Cerebellar cortex (tissue), 1 donor: ENCODE data around the gene ZCCHC14.
A peak's percentile ranks its signal among the peaks of the same experiment; 100 is the strongest.
"Not testable (repeated sequence)": the region's sequence is repeated elsewhere in the genome, so short reads cannot be mapped to it uniquely, and the experiment has no call there.

Experiments
- DNase-seq: peaks from one replicate; pipeline ENCODE4 v3.0.0-alpha.2; 2015; ENCODE audit warnings: low spot score

The ZCCHC14 gene

GRCh38 chr16:87497023-87497766, 4.4 kb upstream of the ZCCHC14 start:
- DNase-seq, result not testable (repeated sequence)

DNA sequence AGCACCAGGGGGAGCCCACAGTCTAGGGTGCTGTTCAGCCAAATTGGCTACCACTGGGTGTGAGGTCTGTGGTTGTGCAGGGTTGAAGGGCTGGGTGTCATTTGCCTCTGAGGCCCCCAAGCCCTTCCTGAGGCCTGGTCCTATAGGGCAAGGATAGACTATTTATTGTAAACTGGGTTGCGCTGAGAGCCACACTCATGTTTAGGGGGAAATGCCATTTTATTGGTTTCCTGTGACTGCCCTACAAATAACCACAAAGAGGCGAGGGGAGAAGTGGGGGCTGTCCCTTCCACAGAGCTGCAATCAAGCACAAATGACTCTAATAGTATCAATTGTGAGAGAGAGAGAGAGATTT, 3.6 kb upstream of the ZCCHC14 start:
- no peak for DNase-seq

DNA sequence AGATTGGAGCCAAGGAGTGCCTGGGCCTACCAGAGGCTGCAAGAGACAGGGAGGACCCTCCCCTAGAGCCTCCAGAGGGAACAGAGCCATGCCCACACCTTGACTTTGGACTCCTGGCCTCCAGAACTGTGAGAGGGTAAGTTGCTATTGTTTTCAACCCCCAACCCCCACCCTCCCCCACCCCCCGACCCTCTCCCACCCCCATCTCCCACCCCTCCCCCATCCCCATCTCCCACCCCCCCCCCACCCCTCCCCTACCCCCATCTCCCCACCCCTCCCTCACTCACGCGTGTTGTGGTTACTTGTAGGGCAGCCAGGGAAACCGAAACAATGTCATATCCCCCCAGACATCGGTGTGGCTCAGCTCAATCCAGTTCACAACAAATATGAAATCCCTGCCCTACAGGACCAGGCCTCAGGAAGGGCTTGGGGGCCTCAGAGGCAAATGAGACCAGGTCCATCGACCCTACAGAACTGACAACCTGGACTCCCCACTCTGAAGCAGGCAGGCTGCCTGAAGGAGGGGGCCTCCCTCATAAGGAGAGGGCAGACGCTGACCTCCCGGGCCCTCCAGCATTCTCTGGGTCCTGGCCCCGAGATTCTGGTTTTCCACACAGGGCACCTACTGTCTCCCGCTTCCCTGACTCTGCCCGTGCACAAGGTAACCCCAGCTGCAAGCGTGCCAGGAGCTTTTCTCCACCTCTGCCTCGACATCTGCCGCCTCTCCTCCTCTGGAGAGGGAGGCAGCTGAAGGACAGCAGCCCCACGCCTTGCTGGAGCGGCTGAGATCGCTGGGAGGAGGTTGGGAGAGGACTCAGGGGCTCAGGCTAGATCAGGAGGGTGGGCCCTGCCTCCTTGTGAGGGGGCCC, 3.0 kb upstream of the ZCCHC14 start:
- DNase-seq, result no peak

DNA sequence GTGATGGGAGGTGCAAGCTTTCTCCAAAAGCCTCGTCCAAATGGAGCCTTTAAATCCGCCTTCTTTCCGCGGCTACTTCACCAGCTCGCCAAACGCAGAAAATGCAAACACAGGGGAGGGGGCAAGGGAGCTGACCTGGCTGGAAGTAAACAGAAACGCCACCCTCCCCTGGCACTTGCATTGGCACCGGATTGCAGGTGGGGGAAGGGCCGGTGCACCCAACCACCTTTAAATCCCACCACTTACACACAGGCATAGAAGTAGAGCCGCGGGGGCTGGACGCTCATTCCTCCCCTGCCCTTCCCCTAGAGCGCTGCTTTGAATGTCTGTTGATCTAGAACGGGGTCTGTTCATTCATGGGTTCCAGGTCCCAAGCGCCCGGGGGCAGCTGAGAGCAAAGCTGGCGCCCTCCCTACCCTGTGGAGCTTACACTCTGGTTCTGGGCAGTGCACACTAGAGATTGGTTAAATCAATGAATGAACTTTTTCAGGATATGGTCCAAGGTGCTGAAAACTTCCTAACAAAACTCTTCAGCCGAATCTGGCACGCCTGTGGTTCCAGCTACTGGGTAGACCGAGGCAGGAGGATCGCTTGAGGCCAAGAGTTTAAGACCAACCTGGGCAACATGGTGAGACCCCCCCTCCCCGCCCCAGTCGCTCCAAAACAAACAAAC, 920 bp upstream of the ZCCHC14 start:
- DNase-seq, result no peak

DNA sequence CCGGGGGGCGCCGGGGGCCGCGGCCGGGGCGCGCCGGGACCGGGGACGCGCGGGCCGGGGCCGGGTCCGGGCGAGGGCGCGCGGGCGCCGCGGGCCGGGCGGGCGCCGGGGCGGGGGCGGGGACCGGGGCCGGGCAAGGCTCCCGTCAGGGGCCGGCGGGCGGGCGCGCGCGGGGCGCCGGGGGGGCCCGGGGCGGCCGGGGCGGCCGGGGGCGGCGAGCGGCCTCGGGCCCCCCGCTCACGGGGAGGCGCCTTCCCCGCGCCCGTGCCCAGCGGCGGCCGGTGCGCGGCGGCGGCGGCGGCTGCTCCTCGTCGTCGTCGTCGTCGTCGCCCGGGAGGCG, 563 bp downstream of the ZCCHC14 start:
- DNase-seq, result no peak

DNA sequence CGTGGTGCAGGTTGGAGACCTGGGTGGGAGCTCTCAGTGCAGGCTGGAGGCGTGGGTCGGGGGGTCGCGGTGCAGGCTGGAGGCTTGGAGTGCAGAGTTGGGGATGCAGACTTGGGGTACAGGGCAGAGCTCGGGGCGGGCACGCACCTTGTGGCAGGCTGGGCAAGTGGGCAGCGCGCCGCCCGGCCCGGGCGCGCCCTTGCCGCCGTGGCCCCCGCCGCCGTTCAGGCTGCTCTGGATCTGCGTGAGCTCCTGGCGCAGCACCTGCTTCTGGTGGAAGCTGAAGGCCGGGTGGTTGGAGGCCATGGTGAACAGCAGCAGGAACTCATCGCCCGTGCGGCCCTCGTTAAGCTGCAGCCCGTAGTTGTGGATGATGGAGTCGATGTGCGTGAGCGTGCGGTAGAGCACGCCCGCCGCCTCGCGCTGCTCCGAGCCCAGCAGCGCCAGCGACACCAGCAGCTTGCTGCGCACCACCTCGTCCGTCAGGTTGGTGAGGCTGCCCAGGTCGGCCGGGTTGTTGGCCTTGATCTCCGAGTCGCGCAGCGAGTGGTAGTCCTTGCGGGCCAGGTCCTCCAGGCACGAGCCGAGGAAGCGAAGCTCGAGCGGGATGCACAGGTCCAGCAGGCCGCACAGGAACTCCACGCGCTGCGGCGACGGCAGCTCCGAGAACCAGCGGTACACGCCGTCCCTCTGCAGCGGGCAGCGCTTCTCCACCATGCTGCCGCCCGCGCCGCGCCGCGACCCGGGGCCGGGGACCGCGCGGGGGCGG, 1.1 kb downstream of the ZCCHC14 start:
- no peak for DNase-seq

DNA sequence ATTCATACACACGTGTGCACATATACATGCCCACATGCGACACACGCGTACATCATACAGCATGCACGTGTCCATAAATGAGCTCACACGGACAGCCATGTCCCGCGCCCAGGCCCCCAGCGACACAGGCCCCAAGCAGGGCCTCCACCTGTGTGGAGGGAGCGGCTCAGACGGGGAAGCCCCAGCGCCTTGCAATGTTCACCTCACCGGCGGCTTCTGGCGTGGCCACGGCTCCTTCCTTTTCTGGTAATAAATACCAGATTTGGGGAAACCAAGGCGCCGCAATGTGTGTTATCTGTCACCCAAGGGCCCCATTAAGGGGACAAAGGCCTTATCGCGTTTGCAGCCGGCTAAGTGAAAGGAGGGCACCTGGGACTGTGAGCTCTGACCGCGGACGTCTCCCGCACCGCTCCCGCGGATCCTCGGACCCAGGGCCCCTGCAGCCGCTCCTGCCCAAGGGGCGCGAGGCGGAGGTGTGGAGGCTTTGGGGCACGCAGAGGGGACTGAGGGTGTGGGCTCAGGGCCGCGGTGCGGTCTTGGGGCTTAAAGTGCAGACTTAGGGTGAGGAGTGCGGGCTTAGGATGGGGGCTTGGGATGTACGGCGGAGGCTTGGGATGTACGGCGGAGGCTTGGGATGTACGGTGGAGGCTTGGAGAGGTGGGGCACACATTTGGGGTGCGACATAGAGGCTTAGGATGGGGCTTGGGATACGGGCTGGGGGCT, 1.9 kb downstream of the ZCCHC14 start:
- DNase-seq, result not testable (repeated sequence)

DNA sequence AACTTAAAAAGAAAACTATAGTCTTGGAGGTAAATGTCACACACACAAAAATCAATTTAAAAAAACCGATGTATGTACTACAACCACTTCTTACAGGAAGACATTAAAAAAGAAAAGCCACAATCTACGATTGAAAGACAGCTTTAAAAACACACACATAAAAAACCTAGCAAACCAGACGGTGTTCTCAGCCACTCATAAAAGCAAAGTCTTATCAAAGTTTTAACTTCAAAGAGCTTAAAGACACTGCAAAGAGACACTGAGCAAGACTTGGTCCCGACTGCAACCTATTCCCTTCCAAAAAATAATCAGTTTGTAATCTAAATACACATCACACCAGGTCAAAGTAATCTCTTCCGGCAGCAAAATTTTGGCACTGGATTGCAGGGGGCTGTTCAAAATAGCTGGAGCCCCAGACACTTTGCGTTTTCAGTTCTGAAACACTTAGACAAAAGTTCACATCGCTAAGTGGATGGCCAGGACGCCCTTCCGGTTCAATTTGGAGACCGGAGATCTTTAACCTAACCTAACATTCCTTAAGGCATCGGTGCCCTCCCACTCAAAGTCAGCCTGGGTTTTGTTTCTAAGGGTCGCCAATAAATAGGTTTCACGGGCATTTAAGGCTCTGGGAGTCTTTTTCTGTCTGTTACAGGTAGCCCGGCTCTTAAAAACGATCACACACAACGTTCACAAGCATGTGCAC, 2.6 kb downstream of the ZCCHC14 start:
- no peak for DNase-seq

DNA sequence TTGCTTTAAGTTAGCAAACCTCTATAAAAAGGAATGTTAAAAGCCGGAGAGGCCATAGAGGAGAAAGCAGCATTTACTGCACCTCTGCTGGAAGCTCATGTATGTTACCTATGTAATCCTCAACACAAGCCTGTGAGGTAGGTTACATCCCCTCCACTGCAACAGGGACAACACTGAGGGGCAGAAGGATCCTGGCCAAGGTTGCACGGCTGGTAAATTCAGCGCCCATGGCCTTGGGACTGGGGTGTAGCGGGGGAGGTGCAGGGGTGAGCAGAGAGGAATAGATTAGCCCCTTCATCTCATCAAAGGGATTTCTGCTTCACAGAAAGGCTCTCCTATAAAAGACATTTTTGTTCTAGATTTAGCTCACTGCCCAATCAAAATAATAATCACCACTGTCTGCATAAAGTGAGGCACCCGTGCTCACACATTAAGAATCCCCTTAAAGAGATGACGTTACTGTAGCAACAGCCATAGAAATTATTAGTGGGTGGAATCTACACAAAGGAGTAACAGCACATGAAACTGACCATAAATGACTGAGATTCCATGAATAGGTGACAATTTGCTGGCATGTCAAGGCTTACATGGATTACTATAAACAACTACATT, 3.3 kb downstream of the ZCCHC14 start:
- DNase-seq, result no peak

- not testable (repeated sequence) for DNase-seq
Measured at GRCh38 chr16:87488960-87489359, 3.9 kb downstream of the ZCCHC14 start.

GRCh38 chr16:87487361-87487924, 5.4 kb downstream of the ZCCHC14 start:
- DNase-seq, result peak; percentile 65

GRCh38 chr16:87486713-87487247, 6.0 kb downstream of the ZCCHC14 start:
- no peak for DNase-seq

GRCh38 chr16:87486282-87486681, 6.5 kb downstream of the ZCCHC14 start:
- DNase-seq, result no peak

DNA sequence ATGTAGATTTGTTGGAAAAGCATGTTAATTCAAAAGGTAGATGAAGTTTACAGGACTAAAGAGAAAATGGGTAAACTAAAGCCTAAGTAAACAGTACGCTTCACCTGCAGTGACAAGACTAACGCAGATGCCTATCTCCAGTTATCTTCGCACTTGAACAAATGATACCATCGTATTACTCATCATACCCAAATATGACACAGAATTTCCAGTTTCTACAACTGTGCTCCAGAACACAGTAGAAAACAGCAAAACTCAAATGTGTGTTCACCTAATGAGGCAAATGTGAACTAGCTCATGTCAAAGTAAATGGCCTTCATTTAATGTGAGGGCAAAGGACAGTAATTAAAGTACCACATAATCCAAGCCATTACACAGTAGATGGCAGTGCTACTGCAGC, 7.0 kb downstream of the ZCCHC14 start:
- DNase-seq, result not testable (repeated sequence)

DNA sequence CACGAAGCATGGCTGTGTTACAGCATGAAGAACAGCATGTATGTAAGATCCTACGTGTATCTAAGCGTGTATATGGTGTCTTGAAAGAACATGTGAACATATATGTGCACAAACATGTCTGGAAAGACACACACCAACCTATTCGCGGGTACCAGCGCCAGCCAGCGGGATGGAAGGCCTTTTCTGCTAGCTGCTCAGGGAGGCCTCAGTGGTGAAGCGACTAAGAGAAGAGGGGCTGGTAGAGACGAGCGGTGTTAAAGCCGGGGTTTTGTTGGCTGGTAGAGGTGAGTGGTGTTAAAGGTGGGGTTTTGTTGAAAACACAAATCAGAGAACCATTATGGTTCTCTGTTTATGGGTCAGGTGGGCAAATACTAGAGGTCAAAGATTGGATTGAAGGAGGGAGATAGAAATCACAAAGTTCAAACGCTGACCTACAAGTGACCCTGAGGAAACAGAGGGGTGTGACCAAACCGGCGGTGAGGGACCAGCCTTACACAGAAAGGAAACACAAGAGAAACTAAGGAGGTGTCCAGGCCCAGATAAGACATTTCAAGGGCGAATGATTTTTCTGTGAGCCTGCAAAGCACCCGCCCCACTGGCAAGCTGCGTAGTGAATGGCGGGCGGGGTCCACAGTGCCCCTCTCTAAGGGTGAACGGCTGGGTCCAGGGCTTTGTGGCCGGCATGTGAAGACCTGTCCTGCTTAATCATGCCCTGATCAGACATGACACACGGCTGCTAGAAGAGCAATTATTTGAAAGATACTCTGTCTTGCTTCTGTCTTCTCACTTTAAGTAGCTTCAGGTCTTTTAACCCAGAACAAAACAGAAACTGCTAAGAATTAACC, 8.1 kb downstream of the ZCCHC14 start:
- no peak for DNase-seq

GRCh38 chr16:87483481-87483880, 9.3 kb downstream of the ZCCHC14 start:
- no peak for DNase-seq

DNA sequence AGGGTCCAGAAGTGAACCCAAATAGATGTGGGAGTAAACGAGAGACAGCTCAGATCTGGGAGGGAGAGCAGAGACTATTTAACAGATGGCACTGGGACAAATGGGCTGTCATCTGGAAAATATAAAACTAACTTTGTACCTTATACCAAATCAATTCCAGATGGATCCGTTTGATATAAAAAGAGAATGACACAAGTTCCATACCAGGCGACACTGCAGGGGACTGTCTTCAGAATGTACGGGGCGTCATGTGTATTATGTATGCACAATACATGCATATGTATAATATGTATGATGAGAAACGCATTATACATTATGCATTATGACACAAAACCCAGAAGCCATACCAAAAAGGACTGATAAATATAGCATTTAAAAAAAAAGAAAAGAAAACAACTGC, 10.2 kb downstream of the ZCCHC14 start:
- DNase-seq, result not testable (repeated sequence)

GRCh38 chr16:87482266-87482665, 10.6 kb downstream of the ZCCHC14 start:
- no peak for DNase-seq

GRCh38 chr16:87481711-87482110, 11.1 kb downstream of the ZCCHC14 start:
- not testable (repeated sequence) for DNase-seq
